ENCODE data around the gene MTMR2.

DNA sequence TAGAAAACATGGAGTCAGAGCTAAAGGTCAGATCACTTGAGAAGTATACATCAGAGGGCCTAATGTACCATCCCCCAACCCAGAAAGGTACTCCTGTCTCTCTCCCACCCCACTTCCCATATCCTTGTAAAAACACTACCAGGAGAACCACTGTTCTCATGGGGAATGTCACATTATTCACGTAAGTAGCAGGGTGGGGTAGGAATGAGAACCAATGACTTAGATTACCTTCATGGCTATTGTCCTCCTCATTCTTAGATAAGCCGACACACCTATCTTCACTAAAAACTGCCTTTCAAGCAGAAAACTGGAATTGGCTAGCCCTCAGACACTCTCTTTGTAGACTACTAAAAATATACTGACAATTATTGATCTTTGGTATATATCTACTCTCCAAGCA is 70.0 kb downstream of the MTMR2 start:
- TF ChIP-seq POLR2A (IDR thresholded peaks at IDR 0.05; ENCODE audit: low read length): no peak
- no peak for TF ChIP-seq GATA1 (IDR thresholded peaks at IDR 0.05; ENCODE audit: low read depth, low read length)
